ENCODE data around the gene OMP.

The OMP gene

GRCh38 chr11:77143405-77144020, 40.9 kb downstream of the OMP start:
- DNase-seq = no peak

GRCh38 chr11:77144196-77144856, 41.7 kb downstream of the OMP start:
- DNase-seq = no peak

- no peak for DNase-seq
Measured at GRCh38 chr11:77144857-77145428, 42.3 kb downstream of the OMP start.

GRCh38 chr11:77146261-77147035, 43.8 kb downstream of the OMP start:
- no peak for DNase-seq

GRCh38 chr11:77147036-77147315, 44.3 kb downstream of the OMP start:
- no peak for DNase-seq

GRCh38 chr11:77147668-77148321, 45.2 kb downstream of the OMP start:
- DNase-seq = peak; percentile 13

GRCh38 chr11:77148963-77149715, 46.5 kb downstream of the OMP start:
- DNase-seq = no peak

GRCh38 chr11:77149716-77150392, 47.2 kb downstream of the OMP start:
- DNase-seq = no peak

GRCh38 chr11:77150836-77151235, 48.2 kb downstream of the OMP start:
- no peak for DNase-seq

GRCh38 chr11:77151804-77152509, 49.3 kb downstream of the OMP start:
- DNase-seq = peak; percentile 29

- DNase-seq = no peak
Measured at GRCh38 chr11:77152846-77153245, 50.2 kb downstream of the OMP start.
